HepG2 (cell line): ENCODE data around the gene SBNO2. TPM values are rescaled to one million over a fixed set of nuclear protein-coding genes. Genes with fewer than 3 reads are reported as not detected.

Experiments used
- ATAC-seq: fragments of 200-7000 bp; cut with Tn5 transposase; 3 replicates; pipeline ENCODE4 v1.9.1; 2020; ENCODE audit warnings: mild to moderate bottlenecking, moderate library complexity
- BruUV-seq: library from RNA; stranded (reverse); fragments of 400-500 nt; replicated peaks from 2 replicates; lab custom pipeline; 2021; lab: Mats Ljungman, UMichigan
- CTCF ChIA-PET: fragments of 300-600 bp; formaldehyde crosslinking; extraction: SDS; loops from one replicate; lab custom pipeline; 2021; ENCODE audit warnings: low total read pairs, inconsistent platforms, low intra/inter-chr PET ratio; lab: Yijun Ruan, JAX
- POLR2A ChIA-PET: fragments of 350-600 bp; sonication (Branson Sonifier 250); formaldehyde crosslinking; loops from one replicate; lab custom pipeline; 2020; ENCODE audit warnings: antibody characterized with exemption, inconsistent platforms; lab: Yijun Ruan, JAX
- DNase-seq: peaks from one replicate; pipeline ENCODE4 v3.0.0-alpha.2; 2015; ENCODE audit warnings: low spot score
- FAIRE-seq: peaks from 3 replicates; lab custom pipeline; 2011; peaks lifted over from hg19 to GRCh38; lab: Jason Lieb, UNC
- H2AFZ ChIP-seq: one replicate; pipeline ENCODE4 v1.6.1; 2011; ENCODE audit warnings: low read length, inconsistent platforms
- H3K27ac ChIP-seq: fragments of 300-600 bp; 3 replicates; pipeline ENCODE4 v1.8.0; 2011; ENCODE audit warnings: mixed run types, mild to moderate bottlenecking, mixed read lengths, low read length, inconsistent platforms; ENCODE audit not compliant: insufficient read depth; ENCODE audit errors: extremely low read length
- H3K27me3 ChIP-seq, 2 experiments: fragments of 200-600 bp in 1 of 2; 2 replicates in 1 of 2; 3 replicates in 1 of 2; pipeline versions ENCODE4 v1.6.0 to v1.8.0; 2011; ENCODE audit warnings: low read length in 2 of 2, mild to moderate bottlenecking in 2 of 2, moderate library complexity in 2 of 2, inconsistent platforms in 1 of 2; ENCODE audit not compliant: insufficient read depth in 2 of 2, control insufficient read depth in 1 of 2
- H3K36me3 ChIP-seq, 2 experiments: fragments of 200-600 bp in 1 of 2; replicated peaks in 1 of 2; 2 replicates in 1 of 2; 3 replicates in 1 of 2; pipeline versions ENCODE4 v1.5.1 to v1.8.0; 2011; ENCODE audit warnings: low read length in 2 of 2, inconsistent platforms in 1 of 2; ENCODE audit not compliant: insufficient read depth in 2 of 2, control insufficient read depth in 1 of 2
- H3K4me1 ChIP-seq: 2 replicates; pipeline ENCODE4 v1.5.1; 2012; ENCODE audit warnings: low read length, inconsistent platforms; ENCODE audit not compliant: insufficient read depth
- H3K4me2 ChIP-seq: 2 replicates; pipeline ENCODE4 v1.6.0; 2011; ENCODE audit warnings: low read depth, low read length, inconsistent platforms
- H3K4me3 ChIP-seq, 3 experiments: fragments of 200-600 bp in 1 of 3; sonication (generic), shearing (Covaris generic) in 1 of 3; replicated peaks in 1 of 3; 2 replicates each; pipeline ENCODE4 v1.5.1; 2011 to 2016; ENCODE audit warnings: low read length in 3 of 3, inconsistent platforms in 2 of 3, low read depth in 2 of 3, mild to moderate bottlenecking in 2 of 3, control low read depth in 1 of 3, mixed read lengths in 1 of 3; ENCODE audit not compliant: insufficient read depth in 1 of 3
- H3K79me2 ChIP-seq: one replicate; pipeline ENCODE4 v1.6.1; 2011; ENCODE audit warnings: low read length, inconsistent platforms; ENCODE audit not compliant: insufficient read depth
- H3K9ac ChIP-seq: 2 replicates; pipeline ENCODE4 v1.6.0; 2011; ENCODE audit warnings: mild to moderate bottlenecking, low read depth, low read length, inconsistent platforms; ENCODE audit not compliant: insufficient read depth
- H3K9me3 ChIP-seq: 2 replicates; pipeline ENCODE4 v1.5.1; 2012; ENCODE audit warnings: mild to moderate bottlenecking, low read length
- H4K20me1 ChIP-seq: 2 replicates; pipeline ENCODE4 v1.6.0; 2011; ENCODE audit warnings: inconsistent platforms, mild to moderate bottlenecking, low read length, moderate library complexity; ENCODE audit not compliant: insufficient read depth
- AGO2 ChIP-seq: fragments of 200-400 bp; formaldehyde crosslinking; optimal IDR thresholded peaks from 2 replicates; pipeline ENCODE3; 2017; ENCODE audit warnings: mild to moderate bottlenecking, low read depth, low read length, moderate library complexity
- FOXJ3 ChIP-seq: sonication (generic); formaldehyde crosslinking; IDR thresholded peaks from 2 replicates; pipeline ENCODE4 v1.4.0; 2020; ENCODE audit warnings: missing genetic modification reagents, mild to moderate bottlenecking, borderline replicate concordance
- HNRNPH1 ChIP-seq: fragments of 200-400 bp; formaldehyde crosslinking; optimal IDR thresholded peaks from 2 replicates; pipeline ENCODE3; 2017; ENCODE audit warnings: mild to moderate bottlenecking, low read depth, low read length
- HOXA3 ChIP-seq: sonication (generic); formaldehyde crosslinking; IDR thresholded peaks from 2 replicates; pipeline ENCODE4 v1.5.0; 2020; ENCODE audit warnings: missing genetic modification reagents
- MAFG ChIP-seq: sonication (generic); formaldehyde crosslinking; IDR thresholded peaks from 2 replicates; pipeline ENCODE4 v1.5.1; 2020; ENCODE audit warnings: mild to moderate bottlenecking, missing genetic modification reagents
- MZF1 ChIP-seq: sonication (generic); formaldehyde crosslinking; IDR thresholded peaks from 2 replicates; pipeline ENCODE4 v1.8.1; 2023; ENCODE audit warnings: mild to moderate bottlenecking, missing genetic modification reagents, borderline replicate concordance
- PBX2 ChIP-seq: IDR thresholded peaks from 2 replicates; pipeline ENCODE4 v1.6.1; 2016; ENCODE audit warnings: control low read depth
- RORA ChIP-seq: sonication (generic); formaldehyde crosslinking; IDR thresholded peaks from 2 replicates; pipeline ENCODE4 v1.5.0; 2020; ENCODE audit warnings: mild to moderate bottlenecking, missing genetic modification reagents, moderate library complexity
- TIGD3 ChIP-seq: sonication (generic); formaldehyde crosslinking; IDR thresholded peaks from 2 replicates; pipeline ENCODE4 v1.5.1; 2020; ENCODE audit warnings: mild to moderate bottlenecking, missing genetic modification reagents, borderline replicate concordance
- TSC22D2 ChIP-seq: sonication (generic); formaldehyde crosslinking; IDR thresholded peaks from 2 replicates; pipeline ENCODE4 v1.5.1; 2020; ENCODE audit warnings: missing genetic modification reagents, mild to moderate bottlenecking, borderline replicate concordance
- ZBTB38 ChIP-seq: sonication (generic); formaldehyde crosslinking; IDR thresholded peaks from 2 replicates; pipeline ENCODE4 v1.5.1; 2020; ENCODE audit warnings: mild to moderate bottlenecking, missing genetic modification reagents
- ZFP91 ChIP-seq: sonication (generic); formaldehyde crosslinking; IDR thresholded peaks from 2 replicates; pipeline ENCODE4 v1.9.0; 2022; ENCODE audit warnings: missing genetic modification reagents, mild to moderate bottlenecking, borderline replicate concordance
- ZKSCAN5 ChIP-seq: sonication (generic); formaldehyde crosslinking; IDR thresholded peaks from 2 replicates; pipeline ENCODE4 v1.5.1; 2020; ENCODE audit warnings: mild to moderate bottlenecking, missing genetic modification reagents
- ZNF746 ChIP-seq: sonication (generic); formaldehyde crosslinking; IDR thresholded peaks from 2 replicates; pipeline ENCODE4 v1.8.0; 2022; ENCODE audit warnings: mild to moderate bottlenecking, missing genetic modification reagents
- ZNF782 ChIP-seq: sonication (generic); formaldehyde crosslinking; IDR thresholded peaks from 2 replicates; pipeline ENCODE4 v1.4.0; 2020; ENCODE audit warnings: missing genetic modification reagents, mild to moderate bottlenecking, borderline replicate concordance
- ZNF879 ChIP-seq: sonication (generic); formaldehyde crosslinking; IDR thresholded peaks from 2 replicates; pipeline ENCODE4 v1.8.1; 2023; ENCODE audit warnings: missing genetic modification reagents
- WGBS: methylation state at CpG from one replicate; pipeline ENCODE4 v1.1.6; 2017; ENCODE audit warnings: low lambda C conversion rate; 5-methylcytosine and 5-hydroxymethylcytosine counted together
- in situ Hi-C: cut with HindIII; loops from 2 replicates; pipeline ENCODE4 v1.10.0; 2017; ENCODE audit warnings: low pct_unique_long_range_greater_than_20kb; ENCODE audit not compliant: extremely low pct_ligation_motif_present
- intact Hi-C: fragments of 100-400 bp; cut with micrococcal nuclease; formaldehyde crosslinking; loops from one replicate; pipeline ENCODE4 v1.10.0; 2022; ENCODE audit not compliant: unreplicated experiment
- polyA plus RNA-seq, 8 experiments: library from polyadenylated mRNA; depleted of rRNA in 3 of 8; stranded (reverse) in 7 of 8; unstranded in 1 of 8; fragments of >200 nt; fragmentation: Illumina TruSeq in 4 of 8; extraction: Trizol in 4 of 8; gene quantifications; 2 replicates each; pipeline versions ENCODE4 v1.2.1 to v1.2.3, GENCODE V29; 2011 to 2016; ENCODE audit warnings: low read depth in 4 of 8, missing spikeins in 1 of 8, mixed read lengths in 1 of 8; ENCODE audit not compliant: insufficient read depth in 1 of 8
- total RNA-seq, 5 experiments: library from RNA; depleted of rRNA; stranded (reverse); fragments of >200 nt; fragmentation: Illumina TruSeq; extraction: Trizol; gene quantifications; 2 replicates each; pipeline ENCODE4 v1.2.3, GENCODE V29; 2016; ENCODE audit warnings: low read depth in 1 of 5
- TF ChIP-seq, protein P1 (sequence below): sonication (generic); formaldehyde crosslinking; IDR thresholded peaks from 2 replicates; pipeline ENCODE4 v1.4.0; 2020; ENCODE audit warnings: missing genetic modification reagents

Gene SBNO2
- total and polyA plus RNA-seq, 2 of the 13 experiments (the other 11 are each of a cell fraction or from before 2014, with no cell fraction given), result 8.6 to 10.4 TPM

DNA sequence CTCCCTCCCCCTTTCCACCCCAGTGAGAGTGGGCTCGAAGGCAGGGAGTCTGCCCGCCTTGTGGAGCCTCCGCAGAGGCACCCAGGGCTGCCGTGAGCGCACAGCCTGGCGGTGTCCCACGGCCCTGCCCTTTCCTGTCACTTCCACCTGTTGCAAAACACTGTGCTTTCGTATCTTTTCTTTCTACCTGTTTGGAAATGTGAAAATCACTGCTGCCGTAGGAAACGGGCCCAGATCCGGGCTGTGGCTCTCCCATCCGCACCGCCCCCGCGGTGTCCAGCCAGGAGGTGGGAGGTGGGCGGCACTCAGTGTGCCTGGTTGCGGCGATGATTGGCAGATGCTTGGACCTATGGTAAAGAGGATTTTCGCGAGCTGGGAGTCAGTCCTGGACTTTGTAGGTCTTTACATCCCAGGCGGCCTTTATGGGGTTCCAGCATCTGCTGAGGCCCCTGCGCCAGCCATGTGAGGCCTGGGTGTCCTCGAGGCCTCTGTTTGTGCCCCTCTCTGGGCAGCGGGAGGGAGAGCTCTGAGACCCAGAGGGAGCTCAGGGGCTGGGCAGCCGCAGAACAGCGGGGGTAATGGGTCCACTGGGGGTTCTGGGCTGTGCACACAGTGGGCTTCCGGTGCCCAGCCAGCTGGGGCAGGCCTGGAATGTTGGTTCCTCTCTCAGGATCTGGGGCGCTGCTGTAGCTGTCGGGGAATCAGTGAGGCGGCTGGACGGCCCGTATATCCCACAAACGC lies 37.6 kb upstream of the SBNO2 start:
- intact Hi-C loops (no loop called here), in situ Hi-C loops (no loop called here)
- H4K20me1 ChIP-seq, result peaks cover 53% of the 10 kb centered on the region
- H3K27ac ChIP-seq, result no peak overlapping the region
- H2AFZ ChIP-seq, result no peak overlapping the region
- 93% methylated on average over 24 of the region's 33 CpGs for WGBS
- no peak for ATAC-seq
- no peaks in the 10 kb centered on the region for H3K9me3 ChIP-seq
- FAIRE-seq, result no peak
- H3K27me3 ChIP-seq, result no peaks in the 10 kb centered on the region; a peak in 1 of 5 replicates
- BruUV-seq, result no TSS peak
- ChIA-PET CTCF (no interaction called here), POLR2A (interaction anchor here (0.7 kb wide), 2 partner anchors 26 to 35 kb away, joined by 4 to 5 read pairs; no protein-coding TSS in a partner anchor)
- H3K79me2 ChIP-seq, result peaks cover 90% of the 10 kb centered on the region
- H3K4me1 ChIP-seq, result peaks cover 45% of the 10 kb centered on the region
- DNase-seq, result no peak
- H3K9ac ChIP-seq, result 0 out of 2 replicates have a peak overlapping the region, but pooled peaks have one; percentile 22
- H3K36me3 ChIP-seq, result peaks cover 13 to 25% of the 10 kb centered on the region in 2 experiments; a peak in 4 of 5 replicates
- no peak overlapping the region for H3K4me2 ChIP-seq
- no peak overlapping the region; a peak in 1 of 6 replicates for H3K4me3 ChIP-seq
- TF ChIP-seq PBX2 (CRISPR knock-in tag) (peak; percentile 38; the same call in 1 of the 2 replicates), ZNF746 (CRISPR knock-in tag) (no peak), TIGD3 (CRISPR knock-in tag) (no peak), ZNF782 (no peak), AGO2 (peak; percentile 69), ZBTB38 (CRISPR knock-in tag) (peak; percentile 78), FOXJ3 (CRISPR knock-in tag) (no peak), ZFP91 (no peak), TSC22D2 (CRISPR knock-in tag) (no peak), ZKSCAN5 (no peak), MAFG (CRISPR knock-in tag) (no peak), MZF1 (CRISPR knock-in tag) (no peak), ZNF879 (no peak), HNRNPH1 (no peak), HOXA3 (CRISPR knock-in tag) (peak; percentile 21; the same call in 1 of the 2 replicates), RORA (CRISPR knock-in tag) (no peak)
- TF ChIP-seq, protein P1, sequence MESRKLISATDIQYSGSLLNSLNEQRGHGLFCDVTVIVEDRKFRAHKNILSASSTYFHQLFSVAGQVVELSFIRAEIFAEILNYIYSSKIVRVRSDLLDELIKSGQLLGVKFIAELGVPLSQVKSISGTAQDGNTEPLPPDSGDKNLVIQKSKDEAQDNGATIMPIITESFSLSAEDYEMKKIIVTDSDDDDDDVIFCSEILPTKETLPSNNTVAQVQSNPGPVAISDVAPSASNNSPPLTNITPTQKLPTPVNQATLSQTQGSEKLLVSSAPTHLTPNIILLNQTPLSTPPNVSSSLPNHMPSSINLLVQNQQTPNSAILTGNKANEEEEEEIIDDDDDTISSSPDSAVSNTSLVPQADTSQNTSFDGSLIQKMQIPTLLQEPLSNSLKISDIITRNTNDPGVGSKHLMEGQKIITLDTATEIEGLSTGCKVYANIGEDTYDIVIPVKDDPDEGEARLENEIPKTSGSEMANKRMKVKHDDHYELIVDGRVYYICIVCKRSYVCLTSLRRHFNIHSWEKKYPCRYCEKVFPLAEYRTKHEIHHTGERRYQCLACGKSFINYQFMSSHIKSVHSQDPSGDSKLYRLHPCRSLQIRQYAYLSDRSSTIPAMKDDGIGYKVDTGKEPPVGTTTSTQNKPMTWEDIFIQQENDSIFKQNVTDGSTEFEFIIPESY (CRISPR knock-in tag), result peak; percentile 98
